ENCODE measurements around the gene PNLDC1.
"Not testable (repeated sequence)": the region's sequence is repeated elsewhere in the genome, so short reads cannot be mapped to it uniquely, and the experiment has no call there.

The PNLDC1 gene

GRCh38 chr6:159778542-159779103 lies 21.5 kb upstream of the PNLDC1 start:
- no peak for DNase-seq

GRCh38 chr6:159788276-159788675 lies 11.8 kb upstream of the PNLDC1 start:
- DNase-seq, result no peak

- DNase-seq, result no peak
These were observed 11.2 kb upstream of the PNLDC1 start for GRCh38 chr6:159788753-159789376.

- DNase-seq, result peak; percentile 97 to 98
These were observed 10.5 kb upstream of the PNLDC1 start, which contains the start of gene TCP1 for GRCh38 chr6:159789377-159790148. Gene TCP1, minus strand, starts transcription at chr6:159789602. Its CDS starts 134 bp downstream, at chr6:159789468.

- peak; percentile 95 to 96 for DNase-seq
These were observed 9.7 kb upstream of the PNLDC1 start, which contains the start of gene MRPL18 for GRCh38 chr6:159790149-159790955. Gene MRPL18, plus strand, starts transcription at chr6:159790467. Its CDS starts 121 bp downstream, at chr6:159790588.

- DNase-seq, result no peak
These were observed 9.0 kb upstream of the PNLDC1 start for GRCh38 chr6:159790956-159791598.

- not testable (repeated sequence) for DNase-seq
These were observed 5.1 kb upstream of the PNLDC1 start for GRCh38 chr6:159794976-159795375.

GRCh38 chr6:159797554-159797953 lies 2.5 kb upstream of the PNLDC1 start:
- DNase-seq, result no peak

- DNase-seq, result no peak
These were observed 1.9 kb downstream of the PNLDC1 start for GRCh38 chr6:159801935-159802334.

GRCh38 chr6:159804504-159804903 lies 4.4 kb downstream of the PNLDC1 start:
- no peak for DNase-seq

- no peak for DNase-seq
These were observed 5.5 kb downstream of the PNLDC1 start for GRCh38 chr6:159805440-159806020.

GRCh38 chr6:159806021-159806458 lies 6.0 kb downstream of the PNLDC1 start:
- no peak for DNase-seq

GRCh38 chr6:159807150-159807858 lies 7.2 kb downstream of the PNLDC1 start:
- DNase-seq, result no peak

- peak in 1 of 2 donors; percentile 58 for DNase-seq
These were observed 8.6 kb downstream of the PNLDC1 start for GRCh38 chr6:159808647-159809046.

- DNase-seq, result no peak
These were observed 9.1 kb downstream of the PNLDC1 start for GRCh38 chr6:159809149-159809548.

GRCh38 chr6:159813781-159814180 lies 13.7 kb downstream of the PNLDC1 start:
- no peak for DNase-seq

GRCh38 chr6:159815410-159815809 lies 15.3 kb downstream of the PNLDC1 start:
- no peak for DNase-seq

GRCh38 chr6:159816775-159817174 lies 16.7 kb downstream of the PNLDC1 start:
- not testable (repeated sequence) for DNase-seq

GRCh38 chr6:159817951-159818739 lies 18.1 kb downstream of the PNLDC1 start:
- DNase-seq, result no peak

GRCh38 chr6:159819098-159819497 lies 19.0 kb downstream of the PNLDC1 start:
- DNase-seq, result no peak
